ENCODE data around the gene RIMKLB. TPM values are rescaled to one million over a fixed set of nuclear protein-coding genes. Genes with fewer than 3 reads are reported as not detected.

RIMKLB gene, protein sequence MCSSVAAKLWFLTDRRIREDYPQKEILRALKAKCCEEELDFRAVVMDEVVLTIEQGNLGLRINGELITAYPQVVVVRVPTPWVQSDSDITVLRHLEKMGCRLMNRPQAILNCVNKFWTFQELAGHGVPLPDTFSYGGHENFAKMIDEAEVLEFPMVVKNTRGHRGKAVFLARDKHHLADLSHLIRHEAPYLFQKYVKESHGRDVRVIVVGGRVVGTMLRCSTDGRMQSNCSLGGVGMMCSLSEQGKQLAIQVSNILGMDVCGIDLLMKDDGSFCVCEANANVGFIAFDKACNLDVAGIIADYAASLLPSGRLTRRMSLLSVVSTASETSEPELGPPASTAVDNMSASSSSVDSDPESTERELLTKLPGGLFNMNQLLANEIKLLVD
- polyA plus RNA-seq (ENCODE audit: insufficient read depth in 1 of 5, insufficient read length in 5 of 5, low replicate concordance in 1 of 5), result 100 to 1,000 TPM in 4 of 5 donors, 10 to 100 TPM in 1; 89.6 to 167 (median 132) TPM
- long read RNA-seq, donor 1, transcript RIMKLB-203 (2 exons, 1,893 nt), result major isoform, 37 of 59 reads
- long read RNA-seq, donor 1, transcript RIMKLB-205 (6 exons, 2,236 nt), result minor isoform, 10 of 59 reads
- long read RNA-seq, donor 1, partial matches to known transcripts, result 12 of 59 reads
- long read RNA-seq, donor 1, other reads (novel, unspliced or antisense), result 0 of 59 reads
- long read RNA-seq, donor 2, full-length matches to known transcripts, result 25 of 25 reads
- long read RNA-seq, donor 2, partial matches to known transcripts, result 0 of 25 reads
- long read RNA-seq, donor 2, other reads (novel, unspliced or antisense), result 0 of 25 reads
- long read RNA-seq, donor 3, transcript RIMKLB-203 (2 exons, 1,893 nt), result major isoform, 48 of 74 reads
- long read RNA-seq, donor 3, transcript RIMKLB-205 (6 exons, 2,236 nt), result minor isoform, 12 of 74 reads
- long read RNA-seq, donor 3, partial matches to known transcripts, result 8 of 74 reads
- long read RNA-seq, donor 3, other reads (novel, unspliced or antisense), result 0 of 74 reads
- long read RNA-seq, donor 4, full-length matches to known transcripts, result 37 of 49 reads
- long read RNA-seq, donor 4, partial matches to known transcripts, result 12 of 49 reads
- long read RNA-seq, donor 4, other reads (novel, unspliced or antisense), result 0 of 49 reads
- long read RNA-seq, donor 5, transcript RIMKLB-205 (6 exons, 2,236 nt), result minor isoform, 8 of 75 reads
- long read RNA-seq, donor 5, transcript RIMKLB-203 (2 exons, 1,893 nt), result major isoform, 47 of 75 reads
- long read RNA-seq, donor 5, partial matches to known transcripts, result 20 of 75 reads
- long read RNA-seq, donor 5, other reads (novel, unspliced or antisense), result 0 of 75 reads
- long read RNA-seq, donor 6, transcript RIMKLB-203 (2 exons, 1,893 nt), result major isoform, 36 of 58 reads
- long read RNA-seq, donor 6, transcript RIMKLB-205 (6 exons, 2,236 nt), result minor isoform, 12 of 58 reads
- long read RNA-seq, donor 6, partial matches to known transcripts, result 7 of 58 reads
- long read RNA-seq, donor 6, other reads (novel, unspliced or antisense), result 0 of 58 reads
- long read RNA-seq, donor 7, transcript RIMKLB-203 (2 exons, 1,893 nt), result major isoform, 19 of 103 reads
- long read RNA-seq, donor 7, transcript RIMKLB-205 (6 exons, 2,236 nt), result minor isoform, 17 of 103 reads
- long read RNA-seq, donor 7, partial matches to known transcripts, result 66 of 103 reads
- long read RNA-seq, donor 7, other reads (novel, unspliced or antisense), result 0 of 103 reads
- long read RNA-seq, donor 8, transcript RIMKLB-203 (2 exons, 1,893 nt), result major isoform, 17 of 22 reads
- long read RNA-seq, donor 8, partial matches to known transcripts, result 0 of 22 reads
- long read RNA-seq, donor 8, other reads (novel, unspliced or antisense), result 0 of 22 reads

DNA sequence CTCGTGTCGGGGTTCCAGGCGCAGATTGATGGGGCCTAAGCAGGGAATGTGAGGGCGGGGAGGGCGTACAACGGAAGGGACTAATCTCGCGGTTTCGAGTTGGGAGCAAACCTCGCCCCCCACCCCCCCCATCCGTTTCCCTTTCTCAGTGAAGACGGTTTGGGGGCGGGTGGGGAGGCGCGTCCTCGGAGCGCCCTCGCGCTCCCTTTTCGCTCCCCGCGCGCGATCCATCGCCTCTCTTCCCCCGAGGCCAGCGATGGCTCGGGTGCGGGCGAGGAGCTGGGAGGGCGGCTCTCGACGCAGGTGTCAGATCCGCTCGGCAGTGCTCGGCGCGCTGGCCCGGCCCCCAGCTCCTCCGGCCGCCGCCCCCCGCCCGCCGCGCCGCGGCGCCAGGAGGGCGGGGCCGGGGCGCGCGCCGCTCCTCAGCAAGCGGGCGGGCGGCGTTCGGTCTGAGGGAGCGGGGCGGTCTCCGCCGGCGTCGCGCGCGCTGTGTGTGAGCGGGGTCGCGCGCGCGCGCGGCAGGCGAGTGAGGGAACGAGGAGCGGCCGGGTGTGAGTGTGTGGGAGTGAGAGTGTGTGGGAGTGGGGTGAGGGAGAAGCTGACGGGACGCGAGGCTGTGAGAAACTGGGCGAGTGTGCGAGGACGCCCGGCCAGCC, at the start of gene RIMKLB:
Gene RIMKLB, plus strand, starts transcription at position 516 of the 656 bp plus-strand sequence. CDS start 15,876 bp downstream, outside the sequence.
- DNase-seq, result peak; percentile 89

GRCh38 chr12:8648576-8649205, 49.1 kb upstream of the RIMKLB start:
- DNase-seq, result no peak

- DNase-seq, result no peak
Observed at GRCh38 chr12:8655421-8655820, 42.4 kb upstream of the RIMKLB start.

DNA sequence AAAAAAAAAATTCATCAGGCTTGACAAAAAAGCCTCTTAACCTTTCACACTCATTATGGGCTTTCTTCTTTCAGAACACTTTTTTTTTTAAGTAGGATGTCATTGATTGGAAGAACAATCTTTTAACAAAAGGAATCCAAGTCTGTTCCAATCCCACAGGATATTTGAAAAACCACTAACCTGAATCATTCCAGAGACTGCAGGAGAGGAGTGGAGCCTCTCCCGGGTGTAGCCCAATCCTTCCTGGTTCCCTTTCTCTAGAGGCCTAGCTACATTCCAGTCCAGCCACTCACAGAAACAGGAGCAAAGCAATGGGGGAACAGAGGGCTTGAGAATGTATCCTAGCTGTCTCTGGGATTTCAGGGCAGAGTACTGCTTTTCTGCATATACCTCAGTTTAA, 39.4 kb upstream of the RIMKLB start:
- no peak for DNase-seq

DNA sequence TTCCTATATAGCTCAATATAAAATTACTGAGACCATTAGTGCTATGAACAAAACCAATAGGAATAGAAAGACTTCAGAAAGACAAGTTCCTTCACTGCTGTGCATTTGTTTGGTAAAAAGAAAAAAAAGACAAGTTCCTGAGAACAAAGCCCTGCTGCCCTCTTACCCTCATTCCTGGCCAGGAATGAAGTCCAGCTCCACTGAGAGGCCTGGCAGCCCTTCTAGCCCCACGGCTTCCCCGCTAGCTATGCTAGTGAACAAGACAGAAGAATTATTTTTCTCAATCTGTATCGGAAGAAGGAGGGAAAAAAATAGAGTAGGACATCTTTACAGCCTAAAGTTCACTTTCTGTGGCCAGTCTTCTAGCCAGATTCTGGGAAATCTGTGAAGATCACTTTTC, 36.8 kb upstream of the RIMKLB start:
- no peak for DNase-seq

DNA sequence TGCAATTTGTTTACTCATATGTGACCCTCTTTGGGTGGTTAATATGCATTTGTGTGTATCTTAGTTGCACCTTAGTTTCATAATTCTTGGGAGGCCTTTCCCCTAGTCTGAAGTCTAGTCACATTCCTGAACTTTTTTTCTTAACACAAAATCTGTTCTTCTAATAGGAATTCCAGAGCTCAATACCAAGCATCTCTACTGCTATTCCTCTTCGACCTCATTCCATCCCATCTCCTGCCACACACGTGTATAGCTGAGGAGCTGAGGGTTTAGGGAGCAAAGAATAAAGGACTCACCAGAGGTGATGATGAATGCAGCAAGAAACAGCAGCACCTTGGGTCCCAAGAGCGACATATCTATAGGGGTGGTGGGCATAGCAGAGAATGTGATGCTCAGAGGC, 36.0 kb upstream of the RIMKLB start:
- no peak for DNase-seq

- no peak for DNase-seq
Observed at GRCh38 chr12:8662593-8662992, 35.2 kb upstream of the RIMKLB start, which contains the start of gene MFAP5. Gene MFAP5 (minus strand): TSS chr12:8662826. CDS start chr12:8662104, 722 bp downstream.

DNA sequence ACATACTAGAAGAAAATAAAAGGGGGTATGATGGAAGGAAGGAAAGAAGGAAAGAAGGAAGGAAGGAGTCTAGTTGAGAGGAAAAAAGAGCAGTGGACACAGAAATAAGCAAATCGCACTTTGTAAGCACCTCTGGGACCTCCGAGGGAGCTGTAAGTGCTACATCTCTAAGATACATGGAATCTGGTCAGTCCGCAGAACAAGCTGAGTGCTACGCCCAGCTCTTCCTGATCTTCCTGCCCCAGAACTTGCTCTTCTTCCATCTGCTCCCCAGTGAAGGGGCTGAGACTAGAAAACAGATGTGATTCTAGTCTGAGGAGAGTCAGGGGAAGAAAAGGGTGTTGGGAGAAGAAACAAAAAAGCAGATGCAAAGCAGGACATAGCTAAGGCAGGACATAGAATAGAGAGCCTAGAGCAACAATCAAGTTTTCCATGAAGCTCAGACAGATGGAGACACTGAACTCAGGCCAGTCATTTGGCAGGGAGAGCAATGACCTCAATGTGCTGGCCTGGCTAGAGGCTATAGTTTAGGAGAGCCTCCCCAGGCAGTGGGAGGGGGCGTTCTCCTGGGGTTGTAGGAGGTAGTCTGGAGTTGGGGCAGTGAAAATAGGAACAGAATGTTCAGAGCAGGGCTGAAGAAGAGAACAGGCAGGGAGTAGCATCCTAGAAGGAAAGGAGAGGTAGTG, 33.4 kb upstream of the RIMKLB start:
- DNase-seq, result no peak

- DNase-seq, result no peak
Observed at GRCh38 chr12:8665759-8666158, 32.0 kb upstream of the RIMKLB start.

- DNase-seq, result no peak
Observed at GRCh38 chr12:8667270-8667669, 30.5 kb upstream of the RIMKLB start.

- DNase-seq, result no peak
Observed at GRCh38 chr12:8668441-8668840, 29.4 kb upstream of the RIMKLB start.

DNA sequence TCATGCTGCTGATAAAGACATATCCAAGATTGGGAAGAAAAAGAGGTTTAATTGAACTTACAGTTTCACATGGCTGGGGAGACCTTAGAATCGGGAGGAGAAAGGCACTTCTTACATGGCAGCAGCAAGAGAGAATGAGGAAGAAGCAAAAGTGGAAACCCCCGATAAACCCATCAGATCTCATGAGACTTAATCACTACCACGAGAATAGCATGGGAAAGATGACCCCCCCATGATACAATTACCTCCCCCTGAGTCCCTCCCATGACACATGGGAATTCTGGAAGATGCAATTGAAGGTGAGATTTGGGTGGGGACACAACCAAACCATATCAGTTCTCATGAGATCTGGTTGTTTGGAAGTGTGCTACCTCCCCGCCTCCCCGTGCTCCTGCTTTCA, 25.4 kb upstream of the RIMKLB start:
- DNase-seq, result no peak

- no peak for DNase-seq
Observed at GRCh38 chr12:8675591-8676036, 22.2 kb upstream of the RIMKLB start.

GRCh38 chr12:8676651-8677050, 21.1 kb upstream of the RIMKLB start:
- no peak for DNase-seq

DNA sequence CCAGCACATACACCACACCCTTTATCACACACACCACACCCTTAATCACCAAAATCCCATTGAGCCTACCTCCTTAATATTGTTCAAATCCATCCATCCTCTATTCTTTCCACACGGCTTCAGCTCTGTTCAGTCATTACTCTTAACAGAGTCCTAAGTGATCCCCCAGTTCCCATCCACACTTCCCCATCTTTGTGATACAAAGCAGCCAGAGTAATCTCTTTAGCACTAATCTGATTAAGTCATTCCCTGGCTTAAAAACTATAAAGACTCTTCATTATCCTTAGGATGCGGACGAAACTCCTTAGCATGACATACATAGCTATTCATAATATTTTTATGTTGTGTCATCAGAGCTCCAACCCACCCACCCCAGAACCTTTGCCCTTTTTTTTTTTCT, 20.4 kb upstream of the RIMKLB start:
- no peak for DNase-seq

DNA sequence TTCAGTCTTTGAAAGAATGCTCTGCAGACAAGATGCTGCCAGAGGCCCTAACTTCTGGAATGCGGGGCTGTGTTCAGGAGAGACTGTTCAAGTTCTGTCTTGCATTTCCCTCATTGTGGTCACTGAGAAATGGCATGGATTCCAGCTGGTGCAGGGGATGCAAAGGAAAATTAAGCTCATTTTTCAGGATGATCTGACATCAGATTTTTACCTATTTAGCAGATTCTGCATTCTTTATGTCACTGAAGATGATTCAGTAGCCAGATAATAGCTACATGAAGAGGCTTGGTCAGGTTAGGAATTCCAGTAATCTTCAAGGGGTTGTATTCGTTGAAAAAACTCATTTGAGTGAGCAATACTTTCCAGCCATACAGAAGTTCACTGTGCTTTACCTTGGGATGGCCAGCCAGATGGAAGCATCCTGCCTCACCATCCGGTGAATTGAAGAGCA, 19.1 kb upstream of the RIMKLB start:
- no peak for DNase-seq

DNA sequence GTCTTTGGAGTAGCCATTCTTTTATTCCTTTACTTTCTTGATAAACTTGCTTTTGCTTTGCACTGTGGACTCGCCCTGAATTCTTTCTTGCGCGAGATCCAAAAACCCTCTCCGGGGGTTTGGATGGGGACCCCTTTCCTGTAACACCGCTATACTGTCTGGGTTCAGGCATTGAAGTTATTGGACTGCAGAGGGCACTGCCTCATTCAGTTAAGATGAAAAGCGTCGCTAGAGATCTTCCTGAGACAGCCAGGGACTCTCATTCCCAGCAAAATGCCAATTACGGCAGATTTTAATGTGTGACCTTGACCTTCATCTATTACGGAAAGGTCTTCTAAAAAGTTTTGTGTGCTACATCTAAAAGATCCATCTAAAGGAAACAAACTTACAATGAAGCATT, 17.3 kb upstream of the RIMKLB start:
- no peak for DNase-seq

DNA sequence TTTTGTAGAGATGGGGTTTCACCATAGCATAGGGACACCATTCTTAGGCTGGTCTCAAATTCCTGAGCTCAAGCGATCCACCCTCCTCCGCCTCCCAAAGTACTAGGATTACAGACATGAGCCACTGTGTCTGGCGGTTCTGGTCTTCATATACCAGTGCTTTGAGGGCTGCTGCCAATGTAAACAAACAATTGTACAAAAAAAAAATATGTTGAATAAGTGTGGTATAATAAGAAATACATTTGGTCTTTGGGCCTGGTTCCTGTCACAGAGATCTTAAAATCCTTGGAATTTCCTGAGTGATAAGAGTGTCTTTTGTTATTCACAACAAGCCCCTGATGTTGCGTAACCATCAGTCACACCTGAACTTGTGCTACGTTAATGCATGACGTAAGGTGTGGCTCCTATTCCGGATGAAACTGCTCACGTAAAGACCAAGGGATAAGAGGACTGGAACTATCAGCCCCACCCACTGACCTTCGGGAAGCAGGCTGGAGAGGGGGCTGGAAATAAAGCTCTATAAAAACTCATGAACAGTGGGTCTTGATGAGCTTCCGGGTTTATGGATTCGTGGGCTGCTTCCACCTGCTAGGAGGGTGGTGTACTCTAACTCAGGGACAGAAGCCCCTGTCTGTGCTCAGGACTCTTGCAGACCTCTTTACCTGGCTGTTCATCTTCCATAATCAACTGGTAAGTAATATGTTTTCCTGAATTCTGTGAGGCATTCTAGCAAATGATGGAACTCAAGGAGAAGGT, 16.5 kb upstream of the RIMKLB start:
- DNase-seq, result no peak
